K562 (cell line): ENCODE measurements around the gene ZNF780A. TPM values are rescaled to one million over a fixed set of nuclear protein-coding genes. Genes with fewer than 3 reads are reported as not detected.

ENCODE experiments used
- FOXK2 ChIP-seq, 2 experiments: fragments of 450-650 bp; IDR thresholded peaks in 1 of 2; conservative IDR thresholded peaks in 1 of 2; 2 replicates each; pipeline ENCODE4 v1.6.1; 2016; ENCODE audit warnings: low read depth in 2 of 2, mild to moderate bottlenecking in 1 of 2
- polyA plus RNA-seq, 8 experiments: library from polyadenylated mRNA; depleted of rRNA in 4 of 8; stranded (reverse) in 5 of 8; unstranded in 3 of 8; fragments of >200 nt; fragmentation: Nextera tagmentation in 2 of 8; fragmentation: Illumina TruSeq in 1 of 8; extraction: Ambion mirVana in 2 of 8; extraction: Trizol in 1 of 8; gene quantifications; 2 replicates each; pipeline versions ENCODE4 v1.2.1 to v1.2.3, GENCODE V29; 2011 to 2014; ENCODE audit warnings: inconsistent platforms in 1 of 8, missing spikeins in 1 of 8
- total RNA-seq, 7 experiments: library from RNA; depleted of rRNA in 6 of 7; stranded (reverse); fragments of >200 nt in 6 of 7; fragmentation: Illumina TruSeq in 2 of 7; extraction: Trizol in 2 of 7; gene quantifications; 2 replicates each; pipeline versions ENCODE4 v1.2.1 to v1.2.3, GENCODE V29; 2011 to 2021; ENCODE audit warnings: low replicate concordance in 1 of 7
- TF ChIP-seq, protein P1 (sequence below): fragments of 200-600 bp; sonication (generic); IDR thresholded peaks from one replicate; pipeline ENCODE4 v1.6.1; 2012; ENCODE audit warnings: mild to moderate bottlenecking, low read depth, low read length, inconsistent platforms
- TF ChIP-seq, protein P2 (sequence below), 2 experiments: fragments of 200-800 bp in 1 of 2; sonication (Bioruptor generic) in 1 of 2; sonication (generic) in 1 of 2; formaldehyde crosslinking in 1 of 2; IDR thresholded peaks in 1 of 2; conservative IDR thresholded peaks in 1 of 2; 2 replicates each; pipeline versions ENCODE4 v1.5.0 to v1.6.1; 2016 to 2020; ENCODE audit warnings: missing compliant biosample characterization in 1 of 2, missing genetic modification characterization in 1 of 2, missing genetic modification reagents in 1 of 2

Gene ZNF780A
- total and polyA plus RNA-seq, 9 of the 15 experiments (the other 6 are each of a cell fraction or from before 2014, with no cell fraction given): 11.7 to 36.1 (median 25.8) TPM

DNA sequence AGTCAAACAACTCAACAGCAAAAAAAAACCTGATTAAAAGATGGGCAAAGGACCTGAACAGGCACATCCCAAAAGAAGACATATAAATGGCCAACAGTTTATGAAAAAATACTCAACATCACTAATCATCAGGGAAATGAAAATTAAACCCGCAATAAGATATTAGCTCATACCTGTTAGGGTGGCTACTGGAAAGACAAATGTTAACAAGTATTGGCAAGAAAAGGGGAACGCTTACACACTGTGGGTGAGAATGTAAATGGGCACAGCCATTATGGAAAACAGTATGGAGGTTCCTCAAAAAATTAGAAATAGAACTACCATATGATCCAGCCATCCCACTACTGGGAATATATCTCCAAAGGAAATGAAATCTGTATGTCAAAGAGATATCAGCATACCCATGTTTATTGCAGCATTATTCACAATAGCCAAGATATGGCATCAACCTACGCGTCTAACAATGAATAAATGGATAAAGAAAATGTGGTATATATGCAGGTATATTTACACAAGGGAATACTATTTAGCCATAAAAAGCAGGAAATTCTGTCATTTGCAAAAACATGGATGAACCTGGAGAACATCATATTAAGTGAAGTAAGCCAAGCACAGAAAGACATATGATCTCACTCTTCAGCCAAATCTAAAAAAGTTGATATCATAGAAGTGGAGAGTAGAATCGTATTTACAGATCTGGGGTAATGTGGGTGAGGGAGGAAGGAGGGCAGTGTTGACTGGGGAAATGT lies 2.3 kb downstream of the ZNF780A start (continued):
- TF ChIP-seq, protein P1, sequence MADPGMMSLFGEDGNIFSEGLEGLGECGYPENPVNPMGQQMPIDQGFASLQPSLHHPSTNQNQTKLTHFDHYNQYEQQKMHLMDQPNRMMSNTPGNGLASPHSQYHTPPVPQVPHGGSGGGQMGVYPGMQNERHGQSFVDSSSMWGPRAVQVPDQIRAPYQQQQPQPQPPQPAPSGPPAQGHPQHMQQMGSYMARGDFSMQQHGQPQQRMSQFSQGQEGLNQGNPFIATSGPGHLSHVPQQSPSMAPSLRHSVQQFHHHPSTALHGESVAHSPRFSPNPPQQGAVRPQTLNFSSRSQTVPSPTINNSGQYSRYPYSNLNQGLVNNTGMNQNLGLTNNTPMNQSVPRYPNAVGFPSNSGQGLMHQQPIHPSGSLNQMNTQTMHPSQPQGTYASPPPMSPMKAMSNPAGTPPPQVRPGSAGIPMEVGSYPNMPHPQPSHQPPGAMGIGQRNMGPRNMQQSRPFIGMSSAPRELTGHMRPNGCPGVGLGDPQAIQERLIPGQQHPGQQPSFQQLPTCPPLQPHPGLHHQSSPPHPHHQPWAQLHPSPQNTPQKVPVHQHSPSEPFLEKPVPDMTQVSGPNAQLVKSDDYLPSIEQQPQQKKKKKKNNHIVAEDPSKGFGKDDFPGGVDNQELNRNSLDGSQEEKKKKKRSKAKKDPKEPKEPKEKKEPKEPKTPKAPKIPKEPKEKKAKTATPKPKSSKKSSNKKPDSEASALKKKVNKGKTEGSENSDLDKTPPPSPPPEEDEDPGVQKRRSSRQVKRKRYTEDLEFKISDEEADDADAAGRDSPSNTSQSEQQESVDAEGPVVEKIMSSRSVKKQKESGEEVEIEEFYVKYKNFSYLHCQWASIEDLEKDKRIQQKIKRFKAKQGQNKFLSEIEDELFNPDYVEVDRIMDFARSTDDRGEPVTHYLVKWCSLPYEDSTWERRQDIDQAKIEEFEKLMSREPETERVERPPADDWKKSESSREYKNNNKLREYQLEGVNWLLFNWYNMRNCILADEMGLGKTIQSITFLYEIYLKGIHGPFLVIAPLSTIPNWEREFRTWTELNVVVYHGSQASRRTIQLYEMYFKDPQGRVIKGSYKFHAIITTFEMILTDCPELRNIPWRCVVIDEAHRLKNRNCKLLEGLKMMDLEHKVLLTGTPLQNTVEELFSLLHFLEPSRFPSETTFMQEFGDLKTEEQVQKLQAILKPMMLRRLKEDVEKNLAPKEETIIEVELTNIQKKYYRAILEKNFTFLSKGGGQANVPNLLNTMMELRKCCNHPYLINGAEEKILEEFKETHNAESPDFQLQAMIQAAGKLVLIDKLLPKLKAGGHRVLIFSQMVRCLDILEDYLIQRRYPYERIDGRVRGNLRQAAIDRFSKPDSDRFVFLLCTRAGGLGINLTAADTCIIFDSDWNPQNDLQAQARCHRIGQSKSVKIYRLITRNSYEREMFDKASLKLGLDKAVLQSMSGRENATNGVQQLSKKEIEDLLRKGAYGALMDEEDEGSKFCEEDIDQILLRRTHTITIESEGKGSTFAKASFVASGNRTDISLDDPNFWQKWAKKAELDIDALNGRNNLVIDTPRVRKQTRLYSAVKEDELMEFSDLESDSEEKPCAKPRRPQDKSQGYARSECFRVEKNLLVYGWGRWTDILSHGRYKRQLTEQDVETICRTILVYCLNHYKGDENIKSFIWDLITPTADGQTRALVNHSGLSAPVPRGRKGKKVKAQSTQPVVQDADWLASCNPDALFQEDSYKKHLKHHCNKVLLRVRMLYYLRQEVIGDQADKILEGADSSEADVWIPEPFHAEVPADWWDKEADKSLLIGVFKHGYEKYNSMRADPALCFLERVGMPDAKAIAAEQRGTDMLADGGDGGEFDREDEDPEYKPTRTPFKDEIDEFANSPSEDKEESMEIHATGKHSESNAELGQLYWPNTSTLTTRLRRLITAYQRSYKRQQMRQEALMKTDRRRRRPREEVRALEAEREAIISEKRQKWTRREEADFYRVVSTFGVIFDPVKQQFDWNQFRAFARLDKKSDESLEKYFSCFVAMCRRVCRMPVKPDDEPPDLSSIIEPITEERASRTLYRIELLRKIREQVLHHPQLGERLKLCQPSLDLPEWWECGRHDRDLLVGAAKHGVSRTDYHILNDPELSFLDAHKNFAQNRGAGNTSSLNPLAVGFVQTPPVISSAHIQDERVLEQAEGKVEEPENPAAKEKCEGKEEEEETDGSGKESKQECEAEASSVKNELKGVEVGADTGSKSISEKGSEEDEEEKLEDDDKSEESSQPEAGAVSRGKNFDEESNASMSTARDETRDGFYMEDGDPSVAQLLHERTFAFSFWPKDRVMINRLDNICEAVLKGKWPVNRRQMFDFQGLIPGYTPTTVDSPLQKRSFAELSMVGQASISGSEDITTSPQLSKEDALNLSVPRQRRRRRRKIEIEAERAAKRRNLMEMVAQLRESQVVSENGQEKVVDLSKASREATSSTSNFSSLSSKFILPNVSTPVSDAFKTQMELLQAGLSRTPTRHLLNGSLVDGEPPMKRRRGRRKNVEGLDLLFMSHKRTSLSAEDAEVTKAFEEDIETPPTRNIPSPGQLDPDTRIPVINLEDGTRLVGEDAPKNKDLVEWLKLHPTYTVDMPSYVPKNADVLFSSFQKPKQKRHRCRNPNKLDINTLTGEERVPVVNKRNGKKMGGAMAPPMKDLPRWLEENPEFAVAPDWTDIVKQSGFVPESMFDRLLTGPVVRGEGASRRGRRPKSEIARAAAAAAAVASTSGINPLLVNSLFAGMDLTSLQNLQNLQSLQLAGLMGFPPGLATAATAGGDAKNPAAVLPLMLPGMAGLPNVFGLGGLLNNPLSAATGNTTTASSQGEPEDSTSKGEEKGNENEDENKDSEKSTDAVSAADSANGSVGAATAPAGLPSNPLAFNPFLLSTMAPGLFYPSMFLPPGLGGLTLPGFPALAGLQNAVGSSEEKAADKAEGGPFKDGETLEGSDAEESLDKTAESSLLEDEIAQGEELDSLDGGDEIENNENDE: no peak
- TF ChIP-seq, protein P2, sequence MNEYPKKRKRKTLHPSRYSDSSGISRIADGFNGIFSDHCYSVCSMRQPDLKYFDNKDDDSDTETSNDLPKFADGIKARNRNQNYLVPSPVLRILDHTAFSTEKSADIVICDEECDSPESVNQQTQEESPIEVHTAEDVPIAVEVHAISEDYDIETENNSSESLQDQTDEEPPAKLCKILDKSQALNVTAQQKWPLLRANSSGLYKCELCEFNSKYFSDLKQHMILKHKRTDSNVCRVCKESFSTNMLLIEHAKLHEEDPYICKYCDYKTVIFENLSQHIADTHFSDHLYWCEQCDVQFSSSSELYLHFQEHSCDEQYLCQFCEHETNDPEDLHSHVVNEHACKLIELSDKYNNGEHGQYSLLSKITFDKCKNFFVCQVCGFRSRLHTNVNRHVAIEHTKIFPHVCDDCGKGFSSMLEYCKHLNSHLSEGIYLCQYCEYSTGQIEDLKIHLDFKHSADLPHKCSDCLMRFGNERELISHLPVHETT (CRISPR knock-in tag; conservative IDR thresholded peaks at IDR 0.05 in 1 of 2, IDR thresholded peaks at IDR 0.05 in 1 of 2): no peak
- no peak for TF ChIP-seq FOXK2 (conservative IDR thresholded peaks at IDR 0.05 in 1 of 2, IDR thresholded peaks at IDR 0.05 in 1 of 2; ENCODE audit: low read depth in 2 of 2)
